Stimulated activated CD4-positive, alpha-beta T cell treated with anti-CD3 and anti-CD28 coated beads, Interleukin-1b, Interleukin-23, amount 100 ng/mL, for 24 hours (primary cell): Measurements from ENCODE around the gene GOSR2.

Source experiments
- DNase-seq, 4 experiments: peaks; one replicate each; pipeline ENCODE4 v3.0.0-alpha.2; 2020; ENCODE audit warnings: low read depth in 4 of 4, low spot score in 1 of 4

The GOSR2 gene

DNA sequence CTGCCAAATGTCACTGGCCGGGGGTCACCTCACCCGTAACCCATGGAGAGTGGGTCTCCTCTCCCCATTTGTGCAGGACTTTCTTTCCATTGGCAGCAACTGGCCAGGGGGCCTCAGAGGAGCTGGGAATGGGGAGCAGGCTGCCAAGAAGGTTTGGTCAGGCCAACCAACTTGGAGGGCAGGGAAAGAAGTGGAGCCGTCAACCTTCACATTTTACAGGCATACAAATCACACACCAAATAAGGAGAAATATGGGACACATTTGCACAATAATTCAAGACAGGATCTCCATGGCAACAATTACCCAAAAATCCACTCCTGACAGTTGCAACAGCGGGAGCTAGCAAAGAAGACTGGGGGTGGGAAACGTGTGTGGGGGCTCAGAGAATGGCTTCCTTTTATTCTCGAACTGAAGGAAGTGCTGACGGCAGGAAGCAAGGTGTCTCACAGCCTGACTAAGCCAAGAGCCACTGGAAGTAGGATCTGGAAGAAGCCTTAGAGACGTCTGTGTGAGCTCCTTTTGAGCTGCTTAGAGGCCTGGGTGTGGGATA is 35.2 kb downstream of the GOSR2 start:
- DNase-seq = no peak

DNA sequence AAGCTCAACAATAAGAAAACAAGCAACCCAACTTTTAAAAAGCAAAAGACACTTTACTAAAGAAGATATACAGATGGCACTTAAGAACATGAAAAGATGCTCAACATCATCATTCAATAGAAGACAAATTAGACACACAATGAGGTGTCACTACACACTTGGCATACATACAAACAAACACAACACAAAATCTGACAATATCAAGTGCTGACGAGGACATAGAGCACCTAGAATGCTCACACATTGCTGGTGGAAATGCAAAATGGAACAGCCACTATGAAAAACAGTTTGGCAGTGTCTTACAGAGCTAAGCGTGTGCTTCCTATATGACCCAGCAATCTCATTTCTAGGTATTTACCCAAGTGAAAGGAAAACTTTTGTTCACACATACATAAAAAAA is 37.2 kb downstream of the GOSR2 start:
- DNase-seq = no peak

DNA sequence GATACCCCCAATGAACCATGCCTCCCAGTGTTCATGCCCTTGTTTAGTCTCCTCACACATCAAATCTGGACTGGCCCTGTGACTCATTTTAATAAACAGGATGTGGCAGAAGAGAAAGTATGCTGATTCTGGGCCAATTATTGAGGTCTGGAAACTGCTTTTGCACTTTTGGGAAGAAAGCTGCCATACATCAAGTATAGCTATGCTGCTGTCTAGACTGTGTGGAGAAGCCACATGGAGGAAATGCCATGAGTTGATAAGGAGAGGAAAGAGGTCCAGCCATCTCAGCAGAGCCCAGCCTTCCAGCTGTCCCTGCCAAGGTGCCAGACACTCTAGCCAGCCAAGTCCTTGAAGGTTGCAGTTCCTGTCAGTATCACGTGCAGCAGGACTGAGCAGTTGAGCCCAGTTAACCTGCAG is 39.4 kb downstream of the GOSR2 start:
- DNase-seq = no peak

DNA sequence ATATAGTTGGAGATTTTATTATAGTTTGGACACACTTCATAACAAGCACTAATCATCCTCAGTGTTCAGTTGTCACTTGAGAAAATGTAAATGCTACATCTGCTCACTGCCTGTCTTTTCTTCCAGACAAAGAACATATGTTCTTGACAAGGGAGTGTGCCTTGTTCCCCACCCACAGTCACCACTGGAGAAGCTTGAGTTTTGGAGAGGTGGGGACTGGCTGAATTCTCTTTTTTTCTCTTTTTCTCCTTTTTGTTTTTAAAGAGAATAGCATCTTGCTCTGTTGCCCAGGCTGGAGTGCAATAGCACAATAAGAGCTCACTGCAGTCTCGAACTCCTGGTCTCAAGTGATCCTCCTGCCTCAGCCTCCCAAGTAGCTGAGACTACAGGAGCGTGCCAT is 40.6 kb downstream of the GOSR2 start:
- DNase-seq = no peak

DNA sequence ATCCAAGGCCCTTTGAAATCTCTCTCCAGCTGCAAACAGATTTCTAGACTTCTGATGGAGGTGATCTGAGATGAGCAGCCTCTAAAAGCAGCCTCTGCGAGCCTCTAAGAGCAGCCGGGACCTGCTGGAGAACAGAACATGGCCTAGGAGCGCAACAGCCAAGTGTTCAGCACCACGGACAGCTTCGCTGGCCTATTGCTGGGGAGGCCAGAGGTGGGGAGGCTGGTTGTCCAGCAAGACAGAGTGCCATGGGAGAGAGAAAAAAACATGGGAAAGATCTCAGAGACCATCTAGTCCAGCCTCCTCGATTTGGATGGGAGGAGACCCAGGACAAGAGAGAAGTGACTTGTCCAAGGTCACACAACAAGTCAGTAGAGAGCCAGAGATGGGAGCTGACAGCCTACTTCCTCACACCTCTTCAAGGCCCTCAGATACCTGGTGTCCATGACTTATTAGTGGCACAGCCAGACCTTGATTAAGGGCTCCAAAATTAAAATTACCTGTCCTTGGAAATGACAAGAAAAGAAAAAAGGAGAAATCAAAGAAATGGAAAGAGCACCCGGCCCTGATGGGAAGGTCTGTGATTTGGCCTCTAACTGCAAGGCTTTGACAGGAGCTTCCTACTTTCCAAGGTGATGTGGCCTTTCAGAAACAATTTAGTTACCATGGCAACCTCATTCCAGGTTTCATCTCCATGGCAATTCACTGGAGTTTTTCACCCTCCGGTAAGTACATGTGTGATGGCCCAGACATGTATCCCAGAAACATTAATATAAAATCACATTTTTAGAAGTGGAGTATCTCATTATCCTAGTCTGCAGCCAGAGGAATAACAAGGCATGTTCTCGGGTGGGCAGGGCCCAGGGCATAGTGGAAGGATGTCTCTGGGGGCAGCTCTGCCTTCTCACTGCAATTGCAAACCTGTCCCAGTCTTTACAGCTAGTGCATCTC is 41.6 kb downstream of the GOSR2 start:
- DNase-seq = no peak

DNA sequence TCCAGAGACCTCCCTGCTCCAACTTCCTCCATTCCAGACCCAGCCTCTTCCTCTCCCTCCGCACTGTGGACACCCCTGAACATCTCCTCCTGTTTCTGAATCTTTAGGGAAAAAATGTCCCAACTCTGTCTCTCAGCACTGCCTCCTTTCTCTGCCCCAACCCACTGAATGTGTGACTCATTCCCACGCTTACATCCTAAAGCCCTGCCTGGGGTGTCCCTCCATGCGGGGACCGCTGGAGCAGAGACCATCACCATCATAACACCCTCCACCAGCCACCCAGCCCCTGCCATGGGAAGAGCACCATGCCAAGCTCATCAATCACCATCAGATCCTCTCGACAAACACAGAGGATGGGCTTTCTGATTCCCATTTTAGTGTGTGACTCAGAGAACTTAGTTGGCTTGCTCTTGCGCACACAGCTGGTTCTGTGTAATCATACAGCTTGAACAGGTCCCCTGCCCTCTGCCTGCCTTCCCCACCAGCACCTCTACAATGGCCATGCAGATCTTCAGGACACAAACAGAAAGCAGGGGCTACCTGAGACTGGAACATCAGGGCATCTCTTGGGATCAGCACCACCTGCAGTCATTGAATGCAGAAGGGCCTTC is 45.4 kb downstream of the GOSR2 start:
- DNase-seq = no peak

DNA sequence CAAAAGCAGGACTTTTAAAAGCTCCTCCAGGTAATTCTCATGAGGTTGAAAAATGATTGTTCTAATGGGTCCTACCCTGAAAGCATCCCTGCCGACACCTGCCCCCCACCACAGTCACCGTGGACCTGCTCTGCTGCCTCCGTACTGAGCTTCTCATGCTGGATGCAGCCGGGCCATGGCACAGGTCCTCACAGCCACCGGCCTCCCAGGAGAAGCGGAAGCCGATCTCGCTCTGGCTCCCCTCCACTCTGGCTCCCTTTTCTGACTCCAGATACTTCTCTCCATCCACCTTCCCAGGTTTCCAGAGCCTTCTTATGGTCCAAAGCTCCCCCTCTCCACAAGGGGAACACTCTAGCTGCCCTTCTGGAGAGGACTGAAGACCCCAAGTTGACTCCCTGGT is 45.9 kb downstream of the GOSR2 start:
- no peak for DNase-seq

DNA sequence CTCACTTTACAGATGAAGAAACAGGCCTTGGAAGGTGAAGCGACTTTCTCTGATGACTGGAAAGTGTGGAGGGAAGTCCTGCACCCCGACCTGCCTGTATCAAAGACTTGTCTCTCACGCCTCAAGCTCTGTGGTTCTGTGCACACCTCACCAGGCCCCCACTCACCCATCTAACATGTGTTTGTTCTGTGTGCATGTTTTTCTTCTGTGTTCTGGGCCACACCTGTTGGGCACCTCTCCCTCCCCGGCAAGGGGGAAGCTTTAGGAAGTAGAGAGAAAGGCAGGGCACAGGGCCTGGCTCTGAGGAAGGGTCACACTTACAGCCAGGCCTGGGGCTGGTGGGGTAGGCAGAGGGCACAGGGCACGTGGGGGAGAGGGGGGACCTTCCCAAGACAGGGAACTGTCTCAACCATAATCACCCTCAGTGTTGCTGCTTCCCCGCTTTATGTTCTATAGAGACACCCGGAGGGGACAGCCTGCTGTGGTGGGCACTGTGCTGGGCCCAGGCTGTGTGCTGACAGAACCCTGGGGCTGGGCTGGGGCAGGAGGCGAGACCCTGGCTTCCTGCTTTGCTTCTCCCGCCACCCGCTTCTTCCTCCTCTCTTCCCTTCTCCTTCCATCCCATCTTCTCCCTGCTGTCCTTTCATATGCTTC is 48.8 kb downstream of the GOSR2 start:
- no peak for DNase-seq

DNA sequence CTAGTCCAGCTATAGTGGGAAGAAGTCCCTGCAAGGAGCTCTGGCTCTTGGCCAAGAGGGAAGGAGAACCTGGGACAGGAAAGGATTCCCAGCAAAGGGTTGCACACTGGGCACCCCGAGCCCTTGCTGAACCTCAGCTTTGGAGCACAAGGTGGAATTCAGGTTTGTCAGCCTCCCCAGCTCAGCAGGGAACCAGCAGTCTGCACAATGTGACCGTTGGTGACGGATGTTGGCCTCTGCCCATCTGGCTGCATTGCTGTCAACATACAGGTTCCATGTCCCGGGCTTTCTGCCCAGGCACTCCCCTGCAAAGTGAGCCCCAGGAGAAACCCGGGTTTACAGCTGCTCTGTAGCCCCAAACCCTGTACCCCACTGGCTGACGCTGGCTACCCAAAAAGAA is 49.4 kb downstream of the GOSR2 start:
- DNase-seq = no peak

DNA sequence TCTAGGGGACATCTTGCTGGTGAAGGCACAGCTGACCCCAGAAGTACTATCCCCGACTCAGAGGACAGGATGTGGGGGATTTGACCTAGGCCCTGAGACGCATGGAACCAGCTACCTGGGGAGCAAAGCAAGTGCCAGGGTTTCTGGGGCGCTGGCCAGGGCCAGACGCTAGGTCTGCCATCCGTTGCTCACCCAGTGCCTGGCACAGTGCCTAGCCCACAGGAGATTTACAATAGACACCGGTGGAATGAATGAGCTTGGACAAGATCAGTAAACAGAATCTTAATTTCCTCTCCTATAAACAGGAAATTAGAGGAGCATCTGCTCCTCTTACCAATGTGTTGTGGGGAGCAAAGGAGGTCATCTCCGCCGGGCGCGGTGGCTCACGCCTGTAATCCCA is 51.1 kb downstream of the GOSR2 start:
- no peak for DNase-seq

DNA sequence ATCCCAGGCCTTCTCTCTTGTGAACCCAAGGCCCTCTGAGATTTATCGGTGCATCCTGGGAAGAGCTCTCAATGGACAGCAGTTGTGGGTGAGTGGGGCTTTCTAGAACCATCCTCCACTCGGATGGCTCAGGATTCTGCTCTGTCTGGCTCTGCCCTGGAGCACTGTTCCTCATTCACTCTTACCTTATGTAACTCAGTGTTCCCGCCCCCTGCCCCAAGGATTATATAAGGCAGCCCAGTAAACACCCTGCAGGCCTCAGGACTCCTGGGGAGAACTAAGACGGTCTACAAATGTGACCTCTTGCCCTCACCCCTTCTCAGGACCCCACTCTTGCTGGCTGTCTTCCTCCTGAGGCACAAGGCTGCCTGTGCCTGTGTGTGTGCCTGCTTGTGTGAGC is 52.3 kb downstream of the GOSR2 start:
- DNase-seq = no peak

DNA sequence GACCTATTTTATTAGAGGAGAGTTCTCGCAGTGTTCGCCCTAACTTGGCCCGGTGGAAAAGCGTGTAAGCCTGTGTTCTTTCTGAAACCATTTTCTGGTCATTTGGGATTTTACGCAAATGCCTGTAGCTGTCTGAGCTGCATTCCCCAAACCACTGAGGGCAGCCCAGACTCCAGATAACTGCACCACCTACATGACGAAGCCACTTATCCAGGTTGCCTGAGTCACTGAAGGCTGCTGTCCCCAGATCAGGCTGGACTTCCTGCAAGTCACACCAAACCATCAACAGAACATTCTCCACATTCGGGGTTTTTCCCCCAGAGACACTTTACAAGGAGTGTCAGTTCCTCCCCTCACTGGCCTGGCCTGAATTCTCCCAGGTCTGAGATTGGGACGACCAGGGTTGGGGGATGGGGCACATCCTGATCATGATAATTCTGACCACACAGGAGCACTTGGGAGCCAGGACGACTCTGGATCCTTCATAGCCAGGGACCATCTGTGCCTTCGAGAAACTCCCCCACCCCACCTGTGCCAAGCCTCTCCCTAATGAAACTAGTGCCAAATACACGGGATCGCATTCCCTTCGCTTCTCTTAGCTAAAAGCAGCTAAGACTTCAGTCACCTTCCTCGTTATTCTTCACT is 53.8 kb downstream of the GOSR2 start:
- DNase-seq = no peak

DNA sequence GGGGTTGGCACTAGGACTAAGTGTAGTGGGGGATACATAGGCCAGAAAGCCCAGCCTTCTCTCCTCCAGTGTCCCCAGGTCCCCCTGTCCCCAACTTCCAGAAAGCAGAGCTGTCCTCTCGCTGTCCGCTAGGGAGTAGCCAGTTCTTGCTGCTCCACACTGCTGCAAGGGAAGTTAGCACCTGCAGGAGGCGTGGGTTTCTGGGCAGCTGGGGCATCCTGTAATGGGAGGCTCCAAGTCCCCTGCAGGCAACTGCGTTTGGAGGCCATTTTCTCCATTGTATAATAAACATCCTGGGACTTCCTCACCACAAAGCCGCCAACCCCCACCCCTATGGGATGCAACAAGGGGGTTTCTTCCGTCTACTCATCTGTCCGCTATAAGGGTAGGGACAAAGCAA is 54.4 kb downstream of the GOSR2 start:
- no peak for DNase-seq

DNA sequence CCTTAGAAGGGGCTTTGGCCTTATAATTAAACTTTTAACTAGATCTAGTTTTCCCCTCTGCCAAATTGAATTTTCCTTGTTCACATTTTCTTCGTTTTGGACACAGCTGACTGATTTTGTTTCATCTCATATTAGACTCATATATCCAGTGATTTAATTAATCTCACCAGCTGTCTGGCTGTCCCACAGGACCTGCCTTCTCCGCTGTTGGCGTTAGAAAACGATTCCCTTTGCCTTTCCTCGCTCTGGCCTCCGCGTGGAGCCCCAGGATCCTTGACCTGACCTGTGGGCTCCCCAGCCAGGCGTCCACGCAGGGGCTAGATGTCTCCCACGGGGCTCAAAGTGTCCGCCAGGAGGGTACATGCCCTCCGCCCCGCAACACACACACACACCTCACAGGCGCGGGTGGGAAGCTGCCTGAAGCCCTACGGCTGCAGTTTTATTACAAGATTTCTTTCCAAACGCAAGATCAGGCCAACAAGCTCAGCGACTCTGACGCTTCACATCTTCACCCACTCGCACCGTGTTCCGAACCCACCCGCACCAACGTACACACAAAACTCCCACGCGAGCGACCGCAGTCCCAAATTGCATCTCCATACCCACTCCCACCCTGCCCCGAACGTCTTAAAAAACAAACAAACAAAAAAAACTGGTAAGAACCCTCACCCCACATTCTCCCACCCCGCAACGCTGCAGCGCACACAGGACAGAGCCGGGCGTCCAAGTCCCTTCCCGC is 55.0 kb downstream of the GOSR2 start:
- DNase-seq = no peak

DNA sequence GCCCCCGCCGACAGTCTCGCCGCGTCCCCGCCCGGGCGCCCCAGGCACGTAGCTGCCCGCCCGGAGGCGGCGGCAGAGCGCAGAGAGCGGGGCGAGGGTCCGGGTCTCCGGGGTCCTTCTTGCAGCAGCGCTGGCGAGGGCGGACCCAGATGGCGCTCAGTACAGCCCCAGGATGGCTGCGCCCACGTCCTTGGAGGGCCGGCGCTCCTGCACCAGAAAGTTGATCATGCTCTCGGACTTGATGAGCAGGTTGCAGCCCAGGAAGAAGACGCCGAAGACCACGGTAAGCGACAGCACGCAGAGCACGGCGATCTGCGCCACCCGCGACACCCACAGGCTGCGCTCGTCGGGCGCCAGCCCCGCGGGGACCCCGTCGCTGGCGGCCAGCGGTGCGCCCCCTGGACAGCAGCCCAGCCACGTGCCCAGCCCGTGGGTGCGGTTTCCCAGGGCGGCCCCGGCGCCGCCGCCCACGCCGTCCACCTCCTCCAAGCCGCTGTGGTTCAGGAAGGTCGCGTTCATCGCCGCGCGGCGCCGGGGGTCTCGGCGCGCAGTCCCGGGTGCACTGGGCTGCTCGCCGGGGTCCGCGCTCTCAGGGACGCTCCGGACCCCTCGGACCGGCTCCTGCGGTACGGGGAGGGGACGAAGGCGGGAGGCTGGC is 55.7 kb downstream of the GOSR2 start:
- no peak for DNase-seq

DNA sequence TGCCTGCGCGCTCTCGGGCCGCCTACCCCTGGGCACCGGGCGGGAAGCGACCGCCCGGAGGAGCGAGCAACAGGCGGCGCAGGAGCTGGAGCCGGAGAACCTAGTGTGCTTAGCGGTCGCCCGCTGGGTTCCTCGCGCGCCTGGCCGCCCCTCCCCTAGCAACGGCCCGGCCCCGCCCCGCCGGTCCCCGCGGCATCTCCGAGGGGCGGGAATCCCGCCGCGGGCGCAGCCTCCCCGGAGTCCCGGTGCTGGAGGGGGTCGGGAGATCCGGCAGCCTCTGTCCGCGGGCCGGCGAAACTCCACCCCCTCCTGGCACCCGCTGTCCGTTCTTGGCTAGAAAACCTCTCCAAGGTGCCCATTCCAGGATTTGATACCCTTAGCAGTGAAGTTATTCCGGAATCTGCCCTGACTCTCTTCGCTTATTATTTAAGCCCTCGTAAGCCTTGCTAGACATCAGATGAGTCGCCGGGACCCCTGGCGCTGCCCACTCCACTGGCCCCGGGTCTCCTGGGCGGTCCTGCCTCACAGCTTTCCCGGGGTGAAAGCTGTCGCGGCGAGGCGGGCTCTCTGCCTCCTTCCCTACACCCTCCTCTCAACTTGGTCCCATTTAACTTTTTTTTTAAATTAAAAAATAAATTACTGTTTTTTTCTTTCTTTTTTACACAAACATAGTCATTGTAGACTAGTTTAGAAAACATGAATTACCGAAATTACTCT is 56.3 kb downstream of the GOSR2 start, which contains the start of gene RPRML:
TSS of gene RPRML (minus strand) at position 107 of the 717 bp plus-strand sequence. CDS start 246 bp downstream, outside the sequence.
- peak in 2 of 4 experiments; percentile 15 to 28 for DNase-seq

DNA sequence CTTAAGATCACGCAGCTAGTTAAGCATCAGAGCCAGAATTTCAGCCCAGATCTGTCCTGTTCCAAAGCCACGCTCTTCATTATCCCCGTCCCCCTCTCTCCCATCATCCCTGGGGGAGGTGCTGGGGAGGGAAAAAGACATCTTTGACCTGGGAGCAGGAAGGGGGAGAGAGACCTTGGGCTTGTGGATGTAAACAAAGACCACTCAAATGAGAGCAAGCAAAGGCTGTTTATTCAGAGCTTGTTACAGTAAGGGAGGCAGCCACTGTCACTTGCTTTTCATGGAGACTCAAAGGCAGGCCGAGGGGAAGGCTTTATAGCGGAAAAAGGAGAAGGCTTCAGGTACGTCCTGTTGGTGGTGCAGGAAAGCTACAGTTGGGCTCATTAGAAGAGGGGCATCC is 59.6 kb downstream of the GOSR2 start:
- no peak for DNase-seq

DNA sequence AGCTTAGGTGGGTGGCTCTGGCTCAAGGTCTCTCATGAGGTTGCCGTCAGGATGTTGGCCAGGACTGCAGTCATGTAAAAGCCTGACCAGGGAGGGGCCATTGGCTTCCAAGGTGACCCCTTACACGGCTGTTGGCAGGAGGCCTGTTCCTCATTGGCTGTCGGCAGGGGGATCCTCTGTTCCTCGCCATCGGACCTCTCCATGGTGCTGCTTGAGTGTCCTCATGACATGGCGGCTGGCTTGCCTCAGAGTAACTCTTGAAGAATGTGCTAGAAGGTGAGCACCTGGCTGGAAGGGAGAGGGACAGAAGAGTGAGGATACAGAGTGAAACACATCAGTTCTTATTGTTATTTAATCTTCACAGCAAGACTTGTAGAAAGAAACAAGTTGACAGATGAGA is 60.8 kb downstream of the GOSR2 start:
- DNase-seq = no peak

DNA sequence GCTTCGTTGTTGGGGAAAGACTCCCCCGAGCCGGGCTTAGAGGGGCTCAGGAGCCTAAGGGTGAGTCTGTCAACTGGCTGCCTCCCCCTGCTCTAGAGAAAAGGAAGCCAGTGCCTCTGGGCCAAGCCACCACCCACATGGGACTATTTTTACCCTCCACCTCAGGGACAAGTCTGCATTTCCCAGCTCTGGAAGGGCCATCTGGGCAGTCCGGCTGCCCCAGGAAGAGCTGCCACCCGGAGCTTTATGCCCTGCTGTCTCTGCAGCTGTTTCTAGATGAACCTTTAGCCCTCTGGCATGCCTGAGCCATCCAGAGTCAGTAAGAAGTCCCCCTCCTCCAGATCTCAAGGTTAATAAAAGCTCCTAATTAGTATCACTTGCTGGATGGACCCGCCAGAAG is 61.4 kb downstream of the GOSR2 start:
- DNase-seq = no peak
